Activated T-cell treated with anti-CD3 and anti-CD28 coated beads for 24 hours (primary cell): ENCODE measurements around the gene ANKDD1A.
A peak's percentile ranks its signal among the peaks of the same experiment; 100 is the strongest.

Experiments
- DNase-seq: peaks from one replicate; pipeline ENCODE4 v3.0.0-alpha.2; 2020; ENCODE audit warnings: low read depth

The ANKDD1A gene

DNA sequence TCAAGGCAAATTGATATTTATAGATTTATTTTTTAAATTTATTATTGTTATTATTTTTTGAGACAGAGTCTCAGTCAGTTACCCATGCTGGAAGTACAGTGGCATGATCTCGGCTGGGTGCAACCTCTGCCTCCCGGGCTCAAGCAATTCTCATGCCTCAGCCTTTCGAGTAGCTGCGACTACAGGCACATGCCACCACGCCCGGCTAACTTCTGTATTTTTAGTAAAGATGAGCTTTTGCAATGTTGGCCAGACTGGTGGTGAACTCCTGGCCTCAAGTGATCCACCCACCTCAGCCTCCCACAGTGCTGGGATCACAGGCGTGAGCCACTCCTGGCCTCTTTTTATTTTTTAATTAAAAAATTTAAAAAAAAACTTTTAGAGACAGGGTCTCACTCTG lies 59.0 kb downstream of the ANKDD1A start:
- no peak for DNase-seq

DNA sequence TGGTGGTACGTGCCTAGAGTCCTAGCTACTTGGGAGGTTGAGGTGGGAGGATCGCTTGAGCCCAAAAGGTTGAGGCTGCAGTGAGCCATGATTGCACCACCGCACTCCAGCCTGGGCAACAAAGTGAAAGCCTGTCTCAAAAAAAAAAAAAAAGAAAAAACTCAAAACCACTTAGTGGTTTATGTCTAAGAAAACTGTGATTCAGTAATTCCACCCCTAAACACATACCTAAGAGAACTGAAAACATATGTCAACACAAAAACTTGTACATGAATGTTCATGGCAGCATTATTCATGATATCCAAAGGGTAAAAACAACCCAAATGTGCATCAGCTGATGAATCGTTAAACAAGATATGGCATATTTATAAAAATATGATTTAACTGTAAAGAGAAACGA lies 63.7 kb downstream of the ANKDD1A start:
- DNase-seq = no peak

DNA sequence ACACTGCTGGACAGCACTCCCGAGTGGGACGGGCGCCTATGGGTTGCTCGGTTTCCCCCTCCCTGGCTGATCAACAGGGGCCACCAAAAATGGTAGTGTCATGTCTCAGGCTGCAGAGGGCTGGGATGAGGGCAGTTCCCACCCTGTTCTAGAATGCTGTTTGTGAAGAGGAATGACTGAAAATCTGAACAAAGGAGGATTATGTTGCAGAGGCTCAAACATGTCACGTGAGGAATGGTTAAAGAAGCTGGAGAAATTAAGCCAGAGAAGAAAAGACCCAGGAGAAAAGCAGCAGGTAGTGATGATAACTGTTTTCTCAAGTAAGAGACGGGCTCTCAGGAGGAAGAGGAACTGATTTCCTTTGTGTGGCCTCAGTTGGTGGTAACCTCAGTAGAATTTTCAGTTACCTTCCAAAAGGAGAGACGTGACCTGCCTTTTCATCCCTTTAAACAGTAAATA lies 67.6 kb downstream of the ANKDD1A start:
- no peak for DNase-seq

DNA sequence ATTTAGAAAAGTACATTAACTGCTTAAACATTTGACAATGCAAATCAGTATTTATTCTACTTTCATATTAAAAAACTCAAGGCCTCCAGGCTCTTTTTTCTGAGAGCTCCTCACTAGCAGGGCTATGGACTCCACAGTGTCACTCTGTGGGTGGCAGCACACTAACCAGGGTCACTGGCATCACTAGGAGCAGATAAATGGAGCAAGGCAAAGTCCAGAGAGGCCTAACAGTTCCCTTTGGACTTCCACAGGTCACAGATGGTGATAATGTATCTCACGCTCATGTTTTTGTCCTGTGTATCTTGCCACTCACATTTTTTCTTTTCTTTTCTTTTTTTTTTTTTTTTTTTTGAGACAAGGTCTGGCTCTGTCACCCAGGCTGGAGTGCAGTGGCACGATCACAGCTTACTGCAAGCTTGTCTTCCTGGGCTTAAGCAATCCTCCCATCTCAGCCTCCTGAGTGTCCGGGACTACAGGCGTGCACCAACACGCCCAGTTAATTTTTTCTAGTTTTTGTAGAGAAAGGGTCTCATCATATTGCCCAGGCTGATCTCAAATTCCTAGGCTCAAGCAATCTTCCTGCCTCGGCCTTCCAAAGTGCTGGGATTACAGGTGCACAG lies 70.2 kb downstream of the ANKDD1A start:
- DNase-seq = no peak

DNA sequence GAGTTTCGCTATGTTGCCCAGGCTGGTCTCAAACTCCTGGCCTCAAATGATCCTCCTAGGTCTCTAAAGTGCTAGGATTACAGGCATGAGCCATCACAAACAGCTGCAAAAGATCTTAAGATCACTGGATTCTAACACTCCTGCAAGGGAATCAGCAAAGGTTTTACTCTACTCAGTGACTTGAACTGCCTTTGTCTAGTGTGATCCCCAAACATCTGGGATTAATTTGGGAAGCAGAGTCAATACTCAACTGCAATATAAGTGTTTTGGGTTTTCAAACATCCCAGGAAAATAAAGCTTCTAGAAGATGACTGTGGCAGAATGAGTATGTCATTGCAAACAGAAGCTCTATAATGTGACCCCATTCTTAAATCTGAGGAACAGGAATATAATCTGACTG lies 70.8 kb downstream of the ANKDD1A start:
- no peak for DNase-seq

DNA sequence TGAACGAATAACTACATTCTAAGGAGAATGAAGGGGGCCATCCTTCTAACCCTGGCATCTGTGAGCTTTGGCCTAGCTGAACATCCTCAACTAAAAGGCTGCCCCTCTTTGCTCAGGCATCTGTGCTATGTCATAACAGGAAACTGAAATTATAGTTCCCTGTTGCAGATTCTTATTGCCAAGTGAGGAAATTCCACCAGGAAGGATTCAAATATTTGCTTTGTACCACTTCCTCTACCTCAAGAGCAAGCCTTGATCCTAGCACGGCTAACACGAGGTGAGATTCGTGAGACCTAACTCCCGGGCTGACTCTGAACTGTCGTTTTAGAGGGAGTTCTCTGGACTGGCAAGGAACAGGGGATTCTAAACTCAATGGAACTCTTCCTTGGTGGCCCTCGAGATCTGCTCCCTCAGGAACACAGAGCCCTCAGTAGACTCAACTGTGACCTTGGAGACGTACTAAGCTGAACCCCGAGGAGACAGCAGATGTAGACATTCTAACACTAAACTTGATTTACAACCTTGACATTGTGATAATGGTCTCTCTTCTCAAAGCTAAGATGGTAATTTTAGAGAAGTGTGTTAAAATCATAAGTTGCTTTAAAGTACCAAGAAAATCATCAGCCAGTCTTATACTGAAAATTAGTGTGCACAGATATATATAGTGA lies 73.8 kb downstream of the ANKDD1A start:
- no peak for DNase-seq

DNA sequence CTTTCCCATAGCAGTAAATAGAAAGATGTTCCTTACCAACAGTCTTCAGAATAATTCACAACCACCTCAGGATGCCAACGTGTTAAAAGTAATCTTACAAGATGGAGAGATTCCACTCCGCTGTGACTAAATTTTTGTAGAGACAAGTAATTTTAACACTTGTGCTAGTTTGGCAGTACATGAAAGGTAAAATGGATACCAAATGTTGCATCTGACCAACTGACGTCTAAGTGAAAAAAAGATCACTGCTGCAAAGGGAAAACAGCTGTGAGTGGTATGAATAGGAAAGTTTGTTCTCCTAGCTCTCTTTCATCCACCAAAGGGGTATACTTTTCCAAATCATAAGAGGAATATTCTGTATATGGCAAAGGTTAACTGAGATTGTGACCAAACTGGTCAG lies 75.4 kb downstream of the ANKDD1A start:
- DNase-seq = no peak

DNA sequence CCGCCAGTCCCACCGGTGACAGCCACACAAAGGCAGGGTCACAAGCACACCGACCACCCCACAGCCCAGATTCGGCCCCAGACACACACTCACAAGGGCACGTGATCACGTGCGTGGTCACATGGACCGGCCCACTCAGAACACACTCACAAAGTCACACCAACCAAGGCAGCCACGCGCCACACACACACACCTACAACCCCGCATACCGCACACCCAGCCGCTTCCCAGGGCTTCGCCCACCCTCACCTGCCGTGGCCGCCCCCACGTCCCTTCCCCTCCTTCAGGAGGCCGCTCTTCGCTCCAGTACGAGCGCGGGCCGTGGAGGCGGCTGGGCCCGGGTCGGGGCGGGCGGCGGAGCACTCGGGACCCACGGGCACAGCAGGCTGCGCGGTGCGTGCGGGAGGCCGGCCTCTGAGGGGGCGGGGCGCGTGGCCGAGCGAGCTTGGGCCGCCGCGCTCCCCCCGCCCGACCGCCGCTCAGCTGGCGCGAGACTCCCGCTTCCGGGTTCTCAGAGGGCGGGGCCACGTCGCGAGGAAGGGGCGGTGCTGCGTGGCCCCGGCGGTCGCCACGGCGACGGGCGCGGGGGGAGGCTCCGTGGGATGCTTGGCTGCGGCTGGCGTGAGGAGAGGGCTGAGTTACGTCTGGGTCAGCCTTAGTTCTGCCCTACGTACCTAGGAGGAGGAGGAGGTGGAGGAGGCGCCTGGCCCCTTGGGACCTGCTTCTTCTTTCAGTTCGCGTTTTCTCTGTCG lies 77.9 kb downstream of the ANKDD1A start, which contains the start of gene SPG21:
Gene SPG21 (minus strand): TSS at position 499 of the 752 bp plus-strand sequence. CDS start 6,345 bp downstream, outside the sequence.
- DNase-seq = peak; percentile 90

DNA sequence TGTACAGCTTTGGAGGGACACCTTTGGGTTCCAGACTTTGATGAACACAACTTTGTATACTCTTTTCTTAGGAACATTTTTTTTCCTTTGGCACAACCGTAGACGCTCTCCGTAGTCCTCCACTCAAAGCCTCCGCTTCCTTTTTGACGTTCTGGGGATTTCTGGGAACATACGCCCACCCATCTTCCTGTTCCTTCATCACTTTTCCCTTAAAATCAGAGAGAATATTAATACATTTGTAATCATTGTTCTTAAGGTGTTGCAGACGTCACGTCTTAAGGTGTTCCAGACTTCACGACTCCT lies 78.4 kb downstream of the ANKDD1A start:
- no peak for DNase-seq

DNA sequence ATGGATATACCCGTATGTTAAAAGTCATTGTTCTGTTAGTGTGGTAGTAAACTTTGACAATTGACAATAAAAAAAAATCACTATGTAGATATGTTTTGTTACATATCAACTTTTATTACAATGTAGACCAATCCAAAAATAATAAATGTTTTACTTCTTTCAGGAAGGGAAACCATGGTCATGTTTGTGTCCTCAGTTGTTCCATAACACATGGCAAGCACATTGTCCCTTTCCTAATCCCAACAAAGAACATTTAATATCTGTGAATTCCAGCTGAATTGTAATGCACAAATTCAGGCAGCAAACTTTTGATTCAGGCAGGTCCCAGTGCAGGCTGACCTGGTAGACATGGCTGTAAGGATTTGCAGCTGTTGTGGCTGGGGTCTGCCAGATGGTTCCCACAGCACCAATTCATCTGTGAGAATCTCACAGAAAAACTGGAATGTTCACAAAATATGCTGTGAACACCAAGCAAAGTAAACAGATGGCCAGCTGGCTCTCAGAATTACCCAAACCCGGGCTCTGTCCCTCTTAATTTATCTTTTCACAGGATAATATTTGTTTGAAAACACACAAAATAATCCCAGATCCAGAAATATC lies 79.9 kb downstream of the ANKDD1A start:
- no peak for DNase-seq

DNA sequence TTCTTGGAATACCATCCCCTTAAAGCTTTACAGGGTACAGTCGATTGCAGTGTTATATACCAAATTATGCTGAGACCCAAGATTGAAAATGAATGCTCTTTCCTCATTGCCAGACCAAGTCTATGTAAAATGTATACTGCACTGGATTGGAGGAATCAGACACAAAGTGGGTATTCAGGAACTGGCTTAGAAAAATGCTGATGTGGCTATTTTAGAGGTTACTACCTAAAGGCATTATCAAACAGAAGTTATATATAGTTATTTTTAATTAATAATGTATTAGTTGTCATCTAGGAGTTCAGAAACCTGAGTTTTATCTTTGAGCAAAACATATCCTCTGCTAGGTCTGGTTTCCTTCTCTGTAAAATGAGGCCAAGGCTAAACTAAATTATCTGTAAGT lies 81.6 kb downstream of the ANKDD1A start:
- DNase-seq = no peak

DNA sequence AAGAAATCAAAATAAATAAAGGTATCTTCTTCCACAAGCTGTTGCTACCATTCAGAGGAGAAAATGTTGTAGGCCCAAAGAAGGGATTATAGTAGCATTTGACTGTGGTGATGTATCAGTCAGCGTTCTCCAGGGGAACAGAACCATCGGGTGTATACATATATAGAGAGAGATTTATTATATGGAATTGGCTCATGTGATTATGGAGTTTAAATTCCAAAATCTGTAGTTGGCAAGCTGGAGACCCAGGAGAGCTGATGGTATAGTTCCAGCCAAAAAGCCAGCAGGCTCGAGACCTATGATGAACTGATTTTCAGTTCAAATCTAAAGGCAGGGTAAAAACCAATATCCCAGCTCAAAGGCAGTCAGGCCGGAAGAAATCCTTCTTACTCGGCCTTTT lies 85.4 kb downstream of the ANKDD1A start:
- no peak for DNase-seq

DNA sequence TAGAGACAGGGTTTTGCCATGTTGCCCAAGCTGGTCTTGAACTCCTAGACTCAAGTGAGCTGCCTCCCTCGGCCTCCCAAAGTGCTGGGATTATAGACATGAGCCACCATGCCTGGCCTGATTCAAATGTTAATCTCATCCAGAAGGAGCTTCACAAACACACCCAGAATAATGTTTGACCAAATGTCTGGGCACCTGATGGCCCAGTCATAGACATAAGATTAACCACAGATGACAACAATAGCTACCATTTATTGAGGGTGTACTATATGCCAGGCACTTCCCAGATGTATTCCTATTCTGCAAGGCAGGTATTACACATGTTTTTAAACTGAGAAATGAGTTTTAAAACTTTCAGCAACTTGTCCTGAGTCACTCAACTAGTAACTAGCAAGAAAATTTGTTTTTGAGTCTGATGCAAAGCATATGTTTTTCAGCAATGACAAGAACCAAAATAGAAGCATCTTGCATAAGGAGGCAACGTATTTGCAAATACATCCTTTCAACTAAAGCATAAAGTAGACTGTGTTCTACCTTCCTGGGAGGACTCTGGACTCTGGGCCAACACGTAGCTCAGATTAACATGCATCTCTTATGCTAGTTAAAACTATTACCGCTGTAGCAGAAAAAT lies 86.2 kb downstream of the ANKDD1A start:
- DNase-seq = no peak

DNA sequence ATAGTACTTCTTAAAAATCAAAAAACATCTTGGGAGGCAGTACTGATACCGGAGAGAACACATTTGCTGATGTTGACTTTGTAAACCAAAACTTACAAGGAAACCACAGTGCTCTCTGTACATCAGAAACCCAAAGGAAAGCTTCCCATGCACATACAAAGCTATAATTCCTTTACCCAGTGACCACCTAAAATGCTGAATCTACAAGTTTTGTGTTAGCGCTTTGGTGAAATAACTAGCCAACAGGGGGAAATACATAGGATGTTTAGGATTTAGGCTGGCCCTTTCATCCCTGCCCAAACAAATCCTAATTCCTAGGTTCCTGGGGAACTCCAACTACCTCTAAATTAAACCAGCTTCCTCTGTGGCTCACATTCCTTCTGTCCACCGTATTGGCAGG lies 93.3 kb downstream of the ANKDD1A start:
- DNase-seq = no peak

DNA sequence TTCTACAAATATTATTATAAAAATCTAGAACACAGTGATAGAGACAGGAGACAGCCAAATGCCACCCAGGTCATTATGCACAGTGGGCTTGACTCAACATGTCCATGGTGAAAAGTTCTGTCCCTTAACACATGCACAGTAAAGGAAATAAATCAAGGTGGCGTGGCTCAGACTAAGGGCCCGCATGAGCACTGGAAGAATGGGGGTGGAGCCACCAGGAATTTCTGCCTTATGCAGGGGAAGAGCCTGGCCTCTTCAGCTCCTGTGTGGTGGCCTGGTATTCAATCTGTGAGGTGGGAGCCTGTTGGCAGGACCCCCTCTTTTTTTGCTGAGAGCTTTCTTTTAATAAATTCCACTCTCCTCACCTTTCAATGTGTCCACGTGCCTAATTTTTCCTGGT lies 95.2 kb downstream of the ANKDD1A start:
- no peak for DNase-seq
